ENCODE measurements around the gene LIPG.

- TF ChIP-seq, protein P1, sequence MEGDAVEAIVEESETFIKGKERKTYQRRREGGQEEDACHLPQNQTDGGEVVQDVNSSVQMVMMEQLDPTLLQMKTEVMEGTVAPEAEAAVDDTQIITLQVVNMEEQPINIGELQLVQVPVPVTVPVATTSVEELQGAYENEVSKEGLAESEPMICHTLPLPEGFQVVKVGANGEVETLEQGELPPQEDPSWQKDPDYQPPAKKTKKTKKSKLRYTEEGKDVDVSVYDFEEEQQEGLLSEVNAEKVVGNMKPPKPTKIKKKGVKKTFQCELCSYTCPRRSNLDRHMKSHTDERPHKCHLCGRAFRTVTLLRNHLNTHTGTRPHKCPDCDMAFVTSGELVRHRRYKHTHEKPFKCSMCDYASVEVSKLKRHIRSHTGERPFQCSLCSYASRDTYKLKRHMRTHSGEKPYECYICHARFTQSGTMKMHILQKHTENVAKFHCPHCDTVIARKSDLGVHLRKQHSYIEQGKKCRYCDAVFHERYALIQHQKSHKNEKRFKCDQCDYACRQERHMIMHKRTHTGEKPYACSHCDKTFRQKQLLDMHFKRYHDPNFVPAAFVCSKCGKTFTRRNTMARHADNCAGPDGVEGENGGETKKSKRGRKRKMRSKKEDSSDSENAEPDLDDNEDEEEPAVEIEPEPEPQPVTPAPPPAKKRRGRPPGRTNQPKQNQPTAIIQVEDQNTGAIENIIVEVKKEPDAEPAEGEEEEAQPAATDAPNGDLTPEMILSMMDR (IDR thresholded peaks at IDR 0.05): no peak
- no peak for TF ChIP-seq POLR2A (IDR thresholded peaks at IDR 0.05)
Measured at GRCh38 chr18:49585781-49586663, 24.2 kb downstream of the LIPG start.
